Activated CD8-positive, alpha-beta memory T cell treated with anti-CD3 and anti-CD28 coated beads, Interleukin-2, amount 50 U/mL, for 1 hour (primary cell): Measurements from ENCODE around the gene CCDC60.

Source experiments
- DNase-seq: peaks from one replicate; pipeline ENCODE4 v3.0.0-alpha.2; 2020; ENCODE audit errors: extremely low read depth

CCDC60 gene

DNA sequence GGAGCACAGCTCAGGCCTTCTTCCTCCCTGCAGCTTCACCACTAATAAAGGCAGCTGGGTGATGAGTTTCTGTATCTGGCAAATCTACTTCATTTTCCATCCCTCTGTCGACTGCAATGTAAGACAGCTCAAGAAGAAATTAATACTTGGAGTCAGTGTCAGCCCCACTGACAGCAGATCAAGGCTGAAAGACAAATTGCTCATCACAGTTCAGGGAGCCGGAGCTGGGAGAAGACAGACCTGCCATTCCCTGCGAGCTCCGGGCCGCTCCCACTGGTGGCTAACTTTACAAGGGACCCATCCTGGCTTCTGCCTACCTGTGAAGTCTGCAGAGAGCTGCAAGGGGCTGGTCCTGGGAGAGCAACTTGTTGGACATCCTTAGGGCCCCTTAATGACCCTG, 49.8 kb downstream of the CCDC60 start:
- DNase-seq = no peak

GRCh38 chr12:119385659-119386058, 51.1 kb downstream of the CCDC60 start:
- DNase-seq = no peak

GRCh38 chr12:119389687-119390086, 55.2 kb downstream of the CCDC60 start:
- no peak for DNase-seq

DNA sequence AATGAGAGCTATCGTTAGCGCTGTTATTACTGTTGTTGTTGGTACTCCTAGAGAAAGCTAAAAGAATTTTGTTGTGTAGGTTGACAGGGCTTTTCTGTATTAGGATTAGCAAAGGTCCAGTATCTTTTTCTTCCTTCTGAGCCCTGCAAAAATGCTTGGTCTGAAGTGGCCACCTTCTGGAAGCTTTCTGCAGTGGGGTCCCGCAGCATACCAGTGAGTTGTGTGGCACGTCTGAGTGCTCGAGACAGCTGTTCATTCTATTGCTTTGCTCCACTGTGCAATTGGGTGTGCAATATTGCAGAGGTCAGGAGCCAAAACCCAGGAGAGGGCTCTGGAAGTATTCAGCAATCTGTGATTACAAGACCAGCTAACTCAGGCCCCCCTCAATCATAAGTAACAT, 57.1 kb downstream of the CCDC60 start:
- DNase-seq = no peak

DNA sequence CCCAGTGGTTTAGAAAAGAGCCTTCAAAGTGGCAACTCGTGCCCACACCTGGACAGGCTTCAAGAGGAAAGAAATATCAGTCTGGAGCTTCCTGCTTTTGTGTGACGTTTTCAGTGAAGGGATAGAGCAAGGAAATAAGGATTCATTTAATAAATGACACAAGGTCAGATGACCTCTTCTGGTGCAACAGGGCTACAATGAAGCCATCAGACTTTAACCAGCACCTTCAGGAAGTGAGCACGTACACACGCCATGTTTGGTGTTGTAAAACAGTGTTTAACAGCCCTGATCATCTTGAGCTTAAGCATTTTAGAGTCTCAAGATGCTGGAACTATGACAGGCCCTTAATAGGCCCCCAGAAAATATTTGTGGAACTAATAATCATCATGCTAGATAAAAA, 59.1 kb downstream of the CCDC60 start:
- no peak for DNase-seq

DNA sequence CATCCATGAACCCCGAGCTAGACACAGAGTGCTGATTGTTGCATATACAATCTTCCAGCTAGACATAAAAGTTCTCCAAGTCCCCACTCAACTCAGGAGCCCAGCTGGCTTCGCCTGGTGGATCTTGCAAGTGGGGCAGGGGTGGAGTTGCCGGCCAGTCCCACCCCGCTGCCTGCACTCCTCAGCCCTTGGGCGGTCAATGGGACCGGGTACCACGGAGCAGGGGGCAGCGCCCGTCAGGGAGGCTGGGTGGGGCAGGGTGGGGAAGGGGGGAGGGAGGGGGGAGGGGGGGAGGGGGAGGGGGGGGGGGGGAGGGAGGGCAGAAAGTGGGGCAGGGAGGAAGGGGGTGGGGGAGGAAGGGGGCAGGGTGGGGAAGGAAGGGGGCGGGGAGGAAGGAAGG, 63.0 kb downstream of the CCDC60 start:
- DNase-seq = no peak

DNA sequence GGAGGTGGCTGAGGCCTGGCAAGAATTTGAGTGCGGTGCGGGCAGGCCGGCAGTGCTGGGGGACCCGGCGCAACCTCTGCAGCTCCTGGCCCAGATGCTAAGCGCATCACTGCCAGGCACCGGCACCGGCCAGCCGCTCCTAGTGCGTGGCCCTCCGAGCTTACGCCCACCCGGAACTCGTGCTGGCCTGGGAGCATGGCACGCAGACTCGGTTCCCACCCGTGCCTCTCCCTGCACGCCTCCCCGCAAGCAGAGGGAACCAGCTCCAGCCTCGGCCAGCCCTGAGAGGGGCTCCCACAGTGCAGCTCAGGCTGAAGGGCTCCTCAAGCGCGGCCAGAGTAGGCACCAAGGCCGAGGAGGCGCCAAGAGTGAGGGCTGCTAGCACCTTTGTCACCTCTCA, 63.7 kb downstream of the CCDC60 start:
- DNase-seq = no peak

DNA sequence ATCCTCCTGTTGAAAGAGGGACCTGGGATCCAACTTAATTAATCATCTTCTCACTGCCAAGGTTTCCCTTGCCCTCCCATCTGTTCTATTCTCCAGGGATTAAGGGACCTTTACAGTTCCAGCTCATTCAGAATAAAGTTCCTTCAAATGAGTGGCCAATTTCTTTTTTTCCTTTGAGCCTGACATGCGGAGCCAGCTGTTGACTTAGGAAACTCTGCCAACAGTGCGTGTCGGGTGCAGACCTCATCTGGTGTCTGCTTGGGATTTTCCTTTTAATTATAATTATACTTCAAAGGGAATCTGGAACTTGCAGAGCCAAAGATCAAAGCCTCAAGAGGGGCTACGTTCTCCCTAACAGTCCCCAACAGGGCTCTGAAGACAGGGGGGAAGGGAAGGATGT, 64.8 kb downstream of the CCDC60 start:
- DNase-seq = no peak

DNA sequence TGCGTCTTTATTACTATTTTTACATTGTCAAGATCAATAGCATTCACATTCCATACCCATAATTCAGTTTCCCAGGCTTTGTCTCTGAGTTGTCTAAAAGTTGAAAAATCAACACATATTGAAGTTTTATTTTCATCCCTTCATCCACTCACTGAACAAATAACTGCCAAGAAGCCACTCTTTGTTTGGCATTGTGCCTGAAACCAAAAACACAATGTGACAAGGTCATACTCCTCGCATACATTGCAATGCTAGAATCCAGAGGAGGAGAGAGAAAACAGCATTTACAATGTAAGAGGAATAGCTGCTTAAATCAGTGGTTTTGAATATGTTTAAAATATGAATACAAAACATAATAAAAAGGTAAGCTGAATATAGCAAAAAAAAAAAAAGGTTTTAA, 71.8 kb downstream of the CCDC60 start:
- no peak for DNase-seq

DNA sequence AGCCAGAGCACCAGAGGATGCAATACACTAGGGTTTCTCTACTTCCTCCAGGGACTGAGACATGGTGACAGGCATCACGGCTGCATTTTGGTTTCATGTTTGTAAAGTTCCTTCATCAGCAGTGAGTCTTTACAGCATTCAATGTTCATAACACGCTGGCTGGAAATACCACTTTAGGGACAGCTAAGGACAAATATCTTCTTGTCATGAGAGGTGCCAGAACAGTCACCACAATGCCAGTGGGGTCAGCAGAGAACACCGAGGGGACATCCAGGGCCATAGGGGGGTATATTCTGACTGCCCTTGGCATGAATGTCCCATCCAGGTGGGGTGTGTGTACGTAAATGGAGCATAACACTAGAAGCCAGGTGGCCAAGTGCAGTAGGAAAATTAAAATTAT, 72.3 kb downstream of the CCDC60 start:
- no peak for DNase-seq

DNA sequence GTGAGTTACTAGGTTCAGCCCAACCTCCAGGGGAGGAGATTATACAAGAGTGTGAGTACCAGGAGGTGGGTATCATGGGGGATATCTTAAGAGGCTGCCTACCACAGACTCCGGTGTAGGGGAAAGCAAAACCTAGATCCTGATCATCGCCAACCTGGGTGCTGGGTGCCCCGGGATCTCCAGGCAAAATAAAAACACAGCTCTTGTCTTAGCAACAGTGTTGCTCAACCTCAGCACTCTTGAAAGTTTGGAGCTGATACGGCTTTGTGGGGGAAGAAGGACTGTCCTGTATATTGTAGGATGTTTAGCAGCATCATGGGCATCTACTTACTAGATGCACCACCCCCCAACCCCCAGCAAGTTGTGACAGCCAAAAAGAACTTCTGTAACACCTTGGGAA, 74.5 kb downstream of the CCDC60 start:
- no peak for DNase-seq

- DNase-seq = no peak
These were observed 75.9 kb downstream of the CCDC60 start for GRCh38 chr12:119410396-119410795.

GRCh38 chr12:119412306-119412705, 77.8 kb downstream of the CCDC60 start:
- no peak for DNase-seq

GRCh38 chr12:119412811-119413794, 78.6 kb downstream of the CCDC60 start:
- no peak for DNase-seq

- DNase-seq = no peak
These were observed 81.2 kb downstream of the CCDC60 start for GRCh38 chr12:119415714-119416113.

DNA sequence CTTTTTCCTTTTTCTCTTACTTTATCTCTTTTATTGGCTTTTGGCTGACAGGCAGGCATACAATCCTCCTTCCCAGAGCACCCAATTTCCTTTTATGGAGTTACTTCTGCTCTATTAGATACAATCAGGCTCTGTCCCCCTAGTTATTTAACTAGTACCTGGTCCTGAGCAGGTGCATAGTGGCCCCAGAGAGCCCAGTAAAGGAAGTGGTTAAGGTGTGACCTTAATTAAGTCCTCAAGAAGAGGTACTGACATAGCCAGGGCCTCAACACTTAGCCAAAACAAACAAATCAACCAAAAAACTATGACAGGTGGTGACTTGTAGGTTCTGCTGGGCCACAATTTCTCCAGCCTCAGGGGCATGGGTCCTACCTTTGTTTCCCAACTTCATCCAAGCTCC, 82.9 kb downstream of the CCDC60 start:
- no peak for DNase-seq

DNA sequence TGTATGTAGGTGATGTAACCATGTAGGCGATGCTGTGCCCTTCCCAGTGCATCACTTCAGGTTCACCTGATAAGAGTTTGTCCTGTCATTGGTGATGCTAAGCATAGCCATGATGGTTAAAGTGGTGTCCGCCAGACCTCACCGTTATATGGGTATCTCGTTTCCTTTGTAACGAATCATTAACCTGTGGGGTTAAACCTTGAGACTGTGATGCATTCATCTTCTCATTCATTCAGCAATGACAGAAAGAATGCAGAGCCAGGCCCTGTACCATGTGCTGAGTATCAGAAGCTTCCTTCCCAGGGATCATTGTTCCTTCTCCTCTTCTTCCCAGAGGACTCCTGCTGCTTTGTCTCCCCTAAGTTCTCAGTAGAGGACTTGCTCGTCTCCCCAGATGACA, 84.9 kb downstream of the CCDC60 start:
- DNase-seq = no peak

GRCh38 chr12:119423285-119423684, 88.8 kb downstream of the CCDC60 start:
- DNase-seq = no peak

DNA sequence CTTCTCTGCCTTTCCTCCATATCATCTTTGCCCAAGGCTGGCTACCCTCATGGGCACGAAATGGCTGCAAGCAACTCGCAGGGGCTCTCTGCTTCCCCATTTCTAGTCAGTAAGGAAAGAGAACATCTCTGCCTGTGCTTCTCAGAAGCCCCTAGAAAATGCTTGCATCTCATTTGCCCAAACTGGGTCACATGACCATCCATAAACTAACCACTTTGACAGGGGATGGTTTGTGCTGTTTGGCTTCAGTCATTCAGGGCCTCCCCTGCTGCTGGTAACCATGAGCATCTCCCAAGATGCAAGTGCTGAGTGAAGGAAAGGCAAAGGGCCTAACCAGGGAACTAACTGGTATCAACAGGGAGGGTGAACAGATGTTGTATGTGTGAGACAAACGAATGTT, 91.1 kb downstream of the CCDC60 start:
- no peak for DNase-seq

- no peak for DNase-seq
These were observed 96.6 kb downstream of the CCDC60 start for GRCh38 chr12:119431151-119431550.

DNA sequence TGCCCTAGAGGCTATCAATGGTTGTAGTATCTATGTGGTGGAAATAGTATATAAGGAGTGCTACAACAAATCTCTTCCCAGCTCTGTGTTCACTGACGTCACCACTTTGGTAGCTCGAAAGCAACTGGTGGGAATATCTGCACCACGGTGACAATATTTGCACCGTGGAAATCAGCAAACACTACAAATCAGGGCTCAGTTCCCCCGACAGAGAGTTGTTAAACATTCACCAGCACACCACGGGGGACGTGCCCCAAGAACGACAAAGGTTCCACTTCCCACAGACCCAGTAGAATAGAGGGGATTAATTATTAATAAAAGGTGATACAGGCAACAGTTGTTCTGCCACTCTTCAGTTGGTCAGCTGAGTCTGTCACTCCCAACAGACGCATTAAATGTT, 98.4 kb downstream of the CCDC60 start:
- DNase-seq = no peak

DNA sequence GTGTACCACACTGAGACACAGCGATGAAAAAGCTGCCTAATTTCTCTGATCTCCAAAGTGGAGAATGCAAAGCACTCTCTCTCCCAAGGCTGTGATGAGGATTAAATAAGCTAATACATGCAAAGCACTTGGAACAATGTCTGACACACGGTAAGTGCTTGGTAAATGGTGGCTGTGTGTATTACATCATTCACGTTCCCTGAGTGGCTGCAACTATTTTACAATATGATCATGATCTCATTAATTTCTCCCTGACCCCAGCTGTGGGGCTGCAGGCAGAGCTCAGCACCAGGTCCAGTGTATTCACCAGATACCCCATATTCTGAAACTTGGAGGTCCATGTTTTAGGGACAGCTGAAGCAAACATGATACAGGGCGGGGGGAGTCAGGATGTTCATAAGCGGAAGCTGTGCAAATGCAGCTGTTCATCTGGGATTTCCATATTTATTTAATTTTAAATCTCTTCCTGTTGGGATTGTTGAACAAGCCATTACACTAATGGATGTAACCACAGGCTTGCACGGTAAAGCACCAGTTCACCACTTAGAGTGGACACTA, 106.4 kb downstream of the CCDC60 start:
- no peak for DNase-seq

GRCh38 chr12:119444462-119445044, 110.0 kb downstream of the CCDC60 start:
- DNase-seq = no peak
